NB4 (cell line): ENCODE data around the gene RPUSD3.

Experiments
- DNase-seq: peaks from one replicate; pipeline ENCODE4 v3.0.0; 2010; ENCODE audit warnings: low read depth
- H3K4me3 ChIP-seq: one replicate; pipeline ENCODE4 v1.5.1; 2011; ENCODE audit warnings: mild to moderate bottlenecking, low read depth, low read length, moderate library complexity
- CTCF ChIP-seq: IDR thresholded peaks from one replicate; pipeline ENCODE4 v1.5.1; 2012; ENCODE audit warnings: low read depth, low read length
- MAX ChIP-seq: IDR thresholded peaks from 2 replicates; pipeline ENCODE4 v1.6.1; 2011; ENCODE audit warnings: low read depth, low read length
- MYC ChIP-seq: IDR thresholded peaks from 2 replicates; pipeline ENCODE4 v1.6.1; 2011; ENCODE audit warnings: low read depth, low read length
- POLR2A ChIP-seq: IDR thresholded peaks from 2 replicates; pipeline ENCODE4 v1.6.1; 2011; ENCODE audit warnings: mild to moderate bottlenecking; ENCODE audit not compliant: insufficient read length; ENCODE audit errors: extremely low read depth

Gene RPUSD3

GRCh38 chr3:9791790-9792404 is 51.9 kb downstream of the RPUSD3 start:
- peak overlapping the region; percentile 92 for H3K4me3 ChIP-seq
- TF ChIP-seq MAX (no peak; the same call in 1 of the 2 replicates), MYC (no peak), CTCF (no peak), POLR2A (peak; percentile 71)

GRCh38 chr3:9791127-9791526 is 52.7 kb downstream of the RPUSD3 start:
- peak overlapping the region; percentile 92 for H3K4me3 ChIP-seq
- DNase-seq = no peak
- TF ChIP-seq MAX (no peak), MYC (no peak), CTCF (no peak), POLR2A (no peak)

More at GRCh38 chr3:9791790-9792404, 51.9 kb downstream of the RPUSD3 start:
- DNase-seq = no peak
